PC-9 (cell line): ENCODE data around the gene SLC18A3. TPM values are rescaled to one million over a fixed set of nuclear protein-coding genes. Genes with fewer than 3 reads are reported as not detected.

ENCODE experiments used
- BruUV-seq: library from RNA; stranded (reverse); fragments of 400-500 nt; replicated peaks from 2 replicates; lab custom pipeline; 2021; lab: Mats Ljungman, UMichigan
- CTCF ChIA-PET: fragments of 300-600 bp; sonication (Branson Sonifier 250); formaldehyde crosslinking; loops from one replicate; lab custom pipeline; 2022; ENCODE audit warnings: antibody characterized with exemption; lab: Charles Lee
- POLR2A ChIA-PET: fragments of 300-600 bp; sonication (Branson Sonifier 250); formaldehyde crosslinking; loops from one replicate; lab custom pipeline; 2022; ENCODE audit warnings: antibody characterized with exemption; ENCODE audit not compliant: unreplicated experiment; lab: Charles Lee
- DNase-seq, 2 experiments: peaks; one replicate each; pipeline versions ENCODE4 v3.0.0 to v3.0.0-alpha.2; 2015 to 2022; ENCODE audit warnings: mixed read lengths in 1 of 2
- H2AFZ ChIP-seq: fragments of 200-600 bp; sonication (generic); 2 replicates; pipeline ENCODE4 v1.8.1; 2017; ENCODE audit warnings: antibody characterized with exemption
- H3F3A ChIP-seq: fragments of 200-600 bp; sonication (generic); 2 replicates; pipeline ENCODE4 v1.8.1; 2017; ENCODE audit warnings: antibody characterized with exemption, mild to moderate bottlenecking, low read depth; ENCODE audit not compliant: insufficient read depth
- H3K27ac ChIP-seq: fragments of 200-600 bp; sonication (generic); 2 replicates; pipeline ENCODE4 v1.6.1; 2016; ENCODE audit warnings: mixed run types
- H3K27me3 ChIP-seq: fragments of 200-600 bp; sonication (generic); 2 replicates; pipeline ENCODE4 v1.6.1; 2016; ENCODE audit warnings: low read depth, mixed run types; ENCODE audit not compliant: insufficient read depth
- H3K36me3 ChIP-seq: fragments of 200-600 bp; sonication (generic); 2 replicates; pipeline ENCODE4 v1.6.1; 2016; ENCODE audit warnings: low read depth, mixed run types
- H3K4me1 ChIP-seq: fragments of 200-600 bp; sonication (generic); replicated peaks from 2 replicates; pipeline ENCODE4 v1.6.1; 2016; ENCODE audit warnings: mixed run types; ENCODE audit not compliant: insufficient read depth
- H3K4me2 ChIP-seq: fragments of 200-600 bp; sonication (generic); 2 replicates; pipeline ENCODE4 v1.6.1; 2017; ENCODE audit warnings: mixed run types
- H3K4me3 ChIP-seq: fragments of 200-600 bp; sonication (generic); 2 replicates; pipeline ENCODE4 v1.6.1; 2016; ENCODE audit warnings: mixed run types
- H3K79me2 ChIP-seq: fragments of 200-600 bp; sonication (generic); 2 replicates; pipeline ENCODE4 v1.6.1; 2017; ENCODE audit warnings: low read depth, mixed run types
- H3K9me2 ChIP-seq: fragments of 200-600 bp; sonication (generic); 2 replicates; pipeline ENCODE4 v1.8.1; 2017; ENCODE audit warnings: mild to moderate bottlenecking; ENCODE audit not compliant: insufficient read depth
- H3K9me3 ChIP-seq: fragments of 200-600 bp; sonication (generic); 2 replicates; pipeline ENCODE4 v1.8.1; 2016; ENCODE audit warnings: low read depth; ENCODE audit not compliant: insufficient read depth
- H4K20me1 ChIP-seq: fragments of 200-600 bp; sonication (generic); 2 replicates; pipeline ENCODE4 v1.8.1; 2017; ENCODE audit not compliant: insufficient read depth
- EZH2 ChIP-seq: fragments of 200-600 bp; sonication (generic); IDR thresholded peaks from 2 replicates; pipeline ENCODE4 v1.8.0; 2017; ENCODE audit warnings: antibody characterized with exemption, low read depth
- intact Hi-C: fragments of 100-400 bp; cut with micrococcal nuclease; formaldehyde crosslinking; loops from one replicate; pipeline ENCODE4 v1.10.0; 2022; ENCODE audit not compliant: unreplicated experiment
- total RNA-seq: library from RNA; stranded (reverse); gene quantifications from 2 replicates; pipeline ENCODE4 v1.2.3, GENCODE V29; 2021
- TF ChIP-seq, protein P1 (sequence below): fragments of 200-600 bp; sonication (generic); conservative IDR thresholded peaks from 2 replicates; pipeline ENCODE4 v1.6.1; 2017; ENCODE audit warnings: mixed run types, antibody characterized with exemption, mild to moderate bottlenecking, moderate library complexity

Gene SLC18A3
- total RNA-seq, 1 experiment from 2014 or later: not detected

DNA sequence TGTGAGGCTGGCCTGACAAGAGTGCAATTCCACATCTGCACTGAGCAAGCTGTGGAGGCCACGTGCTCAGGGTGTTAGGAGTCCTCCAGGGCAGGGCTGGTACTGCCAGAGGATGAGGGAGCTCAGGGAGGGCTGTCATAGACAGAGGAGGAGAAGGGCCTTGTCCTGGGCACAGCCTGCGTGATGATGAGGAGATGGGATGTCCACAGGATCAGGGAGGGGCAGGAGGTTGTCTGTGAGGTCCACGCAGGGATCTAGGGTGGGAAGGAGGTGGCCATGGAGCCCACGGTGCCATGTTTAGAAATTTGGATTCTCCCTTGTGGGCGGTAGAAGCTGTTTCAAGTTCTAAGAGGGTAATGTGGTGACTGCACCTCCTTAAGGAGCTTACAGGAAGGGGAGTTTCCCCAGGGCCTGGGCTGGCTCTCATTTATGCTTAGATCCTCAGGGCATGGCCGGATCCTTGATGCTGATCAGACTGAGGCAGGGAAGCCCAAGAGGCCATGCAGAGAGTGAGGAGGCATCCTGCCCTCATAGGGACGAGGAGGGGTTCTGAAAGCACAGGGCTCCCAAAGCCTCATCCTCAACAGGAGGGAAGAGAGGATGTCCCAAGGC, 34.0 kb downstream of the SLC18A3 start:
- intact Hi-C loops: no loop called here
- no peaks in the 10 kb centered on the region for H3F3A ChIP-seq
- H3K9me2 ChIP-seq: no peaks in the 10 kb centered on the region
- H3K27me3 ChIP-seq: peaks cover 34% of the 10 kb centered on the region
- H3K9me3 ChIP-seq: no peaks in the 10 kb centered on the region
- no peak overlapping the region for H3K27ac ChIP-seq
- no peak overlapping the region for H3K4me2 ChIP-seq
- no peaks in the 10 kb centered on the region for H3K79me2 ChIP-seq
- peak in 1 of 2 experiments; percentile 29 for DNase-seq
- no peak overlapping the region for H2AFZ ChIP-seq
- ChIA-PET POLR2A (no interaction called here), CTCF (interaction anchor here (0.6 kb wide), 1 partner anchor 438 kb away, joined by 11 read pairs; no protein-coding TSS in a partner anchor)
- BruUV-seq: no TSS peak
- no peaks in the 10 kb centered on the region for H3K4me1 ChIP-seq
- H3K4me3 ChIP-seq: no peak overlapping the region
- H4K20me1 ChIP-seq: no peaks in the 10 kb centered on the region
- H3K36me3 ChIP-seq: no peaks in the 10 kb centered on the region
- TF ChIP-seq, protein P1, sequence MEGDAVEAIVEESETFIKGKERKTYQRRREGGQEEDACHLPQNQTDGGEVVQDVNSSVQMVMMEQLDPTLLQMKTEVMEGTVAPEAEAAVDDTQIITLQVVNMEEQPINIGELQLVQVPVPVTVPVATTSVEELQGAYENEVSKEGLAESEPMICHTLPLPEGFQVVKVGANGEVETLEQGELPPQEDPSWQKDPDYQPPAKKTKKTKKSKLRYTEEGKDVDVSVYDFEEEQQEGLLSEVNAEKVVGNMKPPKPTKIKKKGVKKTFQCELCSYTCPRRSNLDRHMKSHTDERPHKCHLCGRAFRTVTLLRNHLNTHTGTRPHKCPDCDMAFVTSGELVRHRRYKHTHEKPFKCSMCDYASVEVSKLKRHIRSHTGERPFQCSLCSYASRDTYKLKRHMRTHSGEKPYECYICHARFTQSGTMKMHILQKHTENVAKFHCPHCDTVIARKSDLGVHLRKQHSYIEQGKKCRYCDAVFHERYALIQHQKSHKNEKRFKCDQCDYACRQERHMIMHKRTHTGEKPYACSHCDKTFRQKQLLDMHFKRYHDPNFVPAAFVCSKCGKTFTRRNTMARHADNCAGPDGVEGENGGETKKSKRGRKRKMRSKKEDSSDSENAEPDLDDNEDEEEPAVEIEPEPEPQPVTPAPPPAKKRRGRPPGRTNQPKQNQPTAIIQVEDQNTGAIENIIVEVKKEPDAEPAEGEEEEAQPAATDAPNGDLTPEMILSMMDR: no peak
- TF ChIP-seq EZH2: no peak

DNA sequence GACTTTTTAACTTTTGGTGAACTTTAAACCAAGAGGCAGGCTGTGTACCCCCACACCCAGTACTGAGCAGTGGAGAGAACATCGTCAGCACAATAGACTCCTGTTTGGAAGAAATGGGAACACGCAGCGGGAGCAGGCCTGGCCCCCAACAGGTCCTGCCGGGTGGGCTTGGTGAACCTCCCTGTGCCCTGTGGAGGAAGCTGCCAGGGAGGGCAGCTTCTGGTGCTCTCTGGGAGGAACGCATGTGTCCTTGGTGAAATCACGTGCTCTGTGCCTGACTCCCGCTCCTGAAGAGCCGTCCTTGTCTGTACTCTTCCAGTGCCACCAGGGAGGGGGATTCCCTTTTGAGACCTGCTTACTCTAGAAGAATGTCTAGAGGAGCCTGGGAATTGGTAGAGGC, 35.3 kb downstream of the SLC18A3 start:
- no peak overlapping the region for H2AFZ ChIP-seq
- H3K27me3 ChIP-seq: peaks cover 34% of the 10 kb centered on the region
- BruUV-seq: no TSS peak
- CTCF ChIA-PET: no interaction called here
- POLR2A ChIA-PET: no interaction called here
- H3K27ac ChIP-seq: no peak overlapping the region
- H3K4me2 ChIP-seq: no peak overlapping the region
- no peaks in the 10 kb centered on the region for H3K4me1 ChIP-seq
- H3K36me3 ChIP-seq: no peaks in the 10 kb centered on the region
- no peaks in the 10 kb centered on the region for H4K20me1 ChIP-seq
- no peak overlapping the region for H3K4me3 ChIP-seq
- no peaks in the 10 kb centered on the region for H3F3A ChIP-seq
- H3K79me2 ChIP-seq: no peaks in the 10 kb centered on the region
- H3K9me2 ChIP-seq: no peaks in the 10 kb centered on the region
- peak in 1 of 2 experiments; percentile 1 for DNase-seq
- TF ChIP-seq EZH2: no peak
- TF ChIP-seq, protein P1: no peak
- intact Hi-C loops: no loop called here
- no peaks in the 10 kb centered on the region for H3K9me3 ChIP-seq

DNA sequence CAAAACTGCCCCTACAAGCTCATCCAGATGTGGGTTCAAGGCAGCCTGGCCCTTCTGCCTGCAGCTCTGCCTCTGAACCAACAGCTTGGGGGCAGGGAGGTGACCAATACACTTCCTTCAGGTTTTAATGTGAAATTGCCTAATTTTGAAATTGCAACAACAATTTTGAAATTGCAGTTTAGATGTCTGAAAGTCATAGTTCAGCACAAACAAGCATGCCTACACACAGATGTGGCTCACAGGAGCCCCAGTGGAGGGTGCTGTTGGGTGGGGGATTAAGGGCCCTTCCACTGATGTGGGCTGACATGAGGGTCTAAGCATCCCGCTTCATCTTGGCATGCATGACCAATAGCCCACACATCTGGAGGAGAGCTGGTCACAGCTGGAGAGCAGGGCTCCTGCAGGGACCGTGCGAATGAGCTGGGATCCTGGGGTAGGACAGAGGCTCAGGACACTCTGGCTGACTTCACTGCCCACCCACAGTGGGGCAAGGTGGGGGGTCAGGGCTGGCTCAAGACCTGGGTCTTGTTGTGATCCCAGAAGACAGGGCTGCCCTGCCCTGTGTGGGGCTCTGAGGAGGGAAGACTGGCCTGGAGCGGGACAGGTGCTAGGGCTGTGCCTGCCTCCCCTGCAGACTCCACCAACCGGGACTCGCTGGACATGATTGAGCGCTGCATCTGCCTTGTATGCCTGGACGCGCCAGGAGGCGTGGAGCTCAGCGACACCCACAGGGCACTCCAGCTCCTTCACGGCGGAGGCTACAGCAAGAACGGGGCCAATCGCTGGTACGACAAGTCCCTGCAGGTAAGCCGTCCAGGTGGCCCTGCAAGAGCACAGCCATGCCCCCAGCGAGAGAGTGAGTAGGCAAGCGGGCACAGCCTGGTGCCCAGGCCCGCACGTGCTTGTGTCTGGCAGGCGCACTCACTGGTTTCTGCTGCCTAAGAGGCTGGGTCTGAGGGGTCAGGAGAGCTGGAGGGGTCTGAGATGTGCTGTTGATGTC, 36.1 kb downstream of the SLC18A3 start:
- intact Hi-C loops: no loop called here
- Histone ChIP-seq H3K79me2 (no peaks in the 10 kb centered on the region), H3K4me3 (no peak overlapping the region), H4K20me1 (no peaks in the 10 kb centered on the region), H3K27me3 (peaks cover 29% of the 10 kb centered on the region), H3K36me3 (no peaks in the 10 kb centered on the region), H3K4me1 (no peaks in the 10 kb centered on the region), H3F3A (no peaks in the 10 kb centered on the region), H3K4me2 (no peak overlapping the region), H3K9me2 (no peaks in the 10 kb centered on the region), H2AFZ (no peak overlapping the region), H3K27ac (no peak overlapping the region), H3K9me3 (no peaks in the 10 kb centered on the region)
- ChIA-PET CTCF (no interaction called here), POLR2A (no interaction called here)
- no TSS peak for BruUV-seq
- peak in 1 of 2 experiments; percentile 24 for DNase-seq
- TF ChIP-seq, protein P1: no peak
- no peak for TF ChIP-seq EZH2
